HepG2 (cell line): ENCODE data around the gene DRD3. TPM values are rescaled to one million over a fixed set of nuclear protein-coding genes. Genes with fewer than 3 reads are reported as not detected.

Source experiments
- ATAC-seq: fragments of 200-7000 bp; cut with Tn5 transposase; 3 replicates; pipeline ENCODE4 v1.9.1; 2020; ENCODE audit warnings: mild to moderate bottlenecking, moderate library complexity
- BruUV-seq: library from RNA; stranded (reverse); fragments of 400-500 nt; replicated peaks from 2 replicates; lab custom pipeline; 2021; lab: Mats Ljungman, UMichigan
- CTCF ChIA-PET: fragments of 300-600 bp; formaldehyde crosslinking; extraction: SDS; loops from one replicate; lab custom pipeline; 2021; ENCODE audit warnings: low total read pairs, inconsistent platforms, low intra/inter-chr PET ratio; lab: Yijun Ruan, JAX
- POLR2A ChIA-PET: fragments of 350-600 bp; sonication (Branson Sonifier 250); formaldehyde crosslinking; loops from one replicate; lab custom pipeline; 2020; ENCODE audit warnings: antibody characterized with exemption, inconsistent platforms; lab: Yijun Ruan, JAX
- DNase-seq: peaks from one replicate; pipeline ENCODE4 v3.0.0-alpha.2; 2015; ENCODE audit warnings: low spot score
- FAIRE-seq: peaks from 3 replicates; lab custom pipeline; 2011; peaks lifted over from hg19 to GRCh38; lab: Jason Lieb, UNC
- H2AFZ ChIP-seq: one replicate; pipeline ENCODE4 v1.6.1; 2011; ENCODE audit warnings: low read length, inconsistent platforms
- H3K27ac ChIP-seq: fragments of 300-600 bp; 3 replicates; pipeline ENCODE4 v1.8.0; 2011; ENCODE audit warnings: mixed run types, mild to moderate bottlenecking, mixed read lengths, low read length, inconsistent platforms; ENCODE audit not compliant: insufficient read depth; ENCODE audit errors: extremely low read length
- H3K27me3 ChIP-seq, 2 experiments: fragments of 200-600 bp in 1 of 2; 2 replicates in 1 of 2; 3 replicates in 1 of 2; pipeline versions ENCODE4 v1.6.0 to v1.8.0; 2011; ENCODE audit warnings: low read length in 2 of 2, mild to moderate bottlenecking in 2 of 2, moderate library complexity in 2 of 2, inconsistent platforms in 1 of 2; ENCODE audit not compliant: insufficient read depth in 2 of 2, control insufficient read depth in 1 of 2
- H3K36me3 ChIP-seq, 2 experiments: fragments of 200-600 bp in 1 of 2; replicated peaks in 1 of 2; 2 replicates in 1 of 2; 3 replicates in 1 of 2; pipeline versions ENCODE4 v1.5.1 to v1.8.0; 2011; ENCODE audit warnings: low read length in 2 of 2, inconsistent platforms in 1 of 2; ENCODE audit not compliant: insufficient read depth in 2 of 2, control insufficient read depth in 1 of 2
- H3K4me1 ChIP-seq: 2 replicates; pipeline ENCODE4 v1.5.1; 2012; ENCODE audit warnings: low read length, inconsistent platforms; ENCODE audit not compliant: insufficient read depth
- H3K4me2 ChIP-seq: 2 replicates; pipeline ENCODE4 v1.6.0; 2011; ENCODE audit warnings: low read depth, low read length, inconsistent platforms
- H3K4me3 ChIP-seq, 3 experiments: fragments of 200-600 bp in 1 of 3; sonication (generic), shearing (Covaris generic) in 1 of 3; replicated peaks in 1 of 3; 2 replicates each; pipeline ENCODE4 v1.5.1; 2011 to 2016; ENCODE audit warnings: low read length in 3 of 3, inconsistent platforms in 2 of 3, low read depth in 2 of 3, mild to moderate bottlenecking in 2 of 3, control low read depth in 1 of 3, mixed read lengths in 1 of 3; ENCODE audit not compliant: insufficient read depth in 1 of 3
- H3K79me2 ChIP-seq: one replicate; pipeline ENCODE4 v1.6.1; 2011; ENCODE audit warnings: low read length, inconsistent platforms; ENCODE audit not compliant: insufficient read depth
- H3K9ac ChIP-seq: 2 replicates; pipeline ENCODE4 v1.6.0; 2011; ENCODE audit warnings: mild to moderate bottlenecking, low read depth, low read length, inconsistent platforms; ENCODE audit not compliant: insufficient read depth
- H3K9me3 ChIP-seq: 2 replicates; pipeline ENCODE4 v1.5.1; 2012; ENCODE audit warnings: mild to moderate bottlenecking, low read length
- H4K20me1 ChIP-seq: 2 replicates; pipeline ENCODE4 v1.6.0; 2011; ENCODE audit warnings: inconsistent platforms, mild to moderate bottlenecking, low read length, moderate library complexity; ENCODE audit not compliant: insufficient read depth
- AHDC1 ChIP-seq: sonication (generic); formaldehyde crosslinking; IDR thresholded peaks from 2 replicates; pipeline ENCODE4 v1.5.1; 2020; ENCODE audit warnings: mild to moderate bottlenecking, missing genetic modification reagents, borderline replicate concordance
- ARNT ChIP-seq: fragments of 450-650 bp; IDR thresholded peaks from 2 replicates; pipeline ENCODE4 v1.6.1; 2017
- ATF7 ChIP-seq, 2 experiments: fragments of 450-650 bp in 1 of 2; sonication (generic) in 1 of 2; formaldehyde crosslinking in 1 of 2; IDR thresholded peaks; 2 replicates each; pipeline versions ENCODE4 v1.4.0 to v1.6.1; 2016 to 2020; ENCODE audit warnings: antibody characterized with exemption in 1 of 2, mild to moderate bottlenecking in 1 of 2, missing genetic modification reagents in 1 of 2
- CREB1 ChIP-seq, 2 experiments: fragments of 450-650 bp in 1 of 2; IDR thresholded peaks; 2 replicates each; pipeline ENCODE4 v1.6.1; 2016 to 2017; ENCODE audit warnings: control low read depth in 1 of 2, mild to moderate bottlenecking in 1 of 2, missing compliant biosample characterization in 1 of 2, missing genetic modification characterization in 1 of 2
- JUND ChIP-seq: sonication (generic); formaldehyde crosslinking; IDR thresholded peaks from 2 replicates; pipeline ENCODE4 v1.8.0; 2022; ENCODE audit warnings: mild to moderate bottlenecking, missing genetic modification reagents
- MYNN ChIP-seq: sonication (generic); formaldehyde crosslinking; IDR thresholded peaks from 2 replicates; pipeline ENCODE4 v1.4.0; 2020; ENCODE audit warnings: mild to moderate bottlenecking, low read depth, missing genetic modification reagents
- RFX1 ChIP-seq: fragments of 450-650 bp; IDR thresholded peaks from 2 replicates; pipeline ENCODE4 v1.6.1; 2017
- SPEN ChIP-seq: sonication (generic); formaldehyde crosslinking; IDR thresholded peaks from 2 replicates; pipeline ENCODE4 v1.5.1; 2020; ENCODE audit warnings: low read depth, mild to moderate bottlenecking, missing genetic modification reagents
- TBL1XR1 ChIP-seq: fragments of 150-350 bp; IDR thresholded peaks from 2 replicates; pipeline ENCODE4 v1.6.1; 2014; ENCODE audit warnings: borderline replicate concordance, low read length; ENCODE audit not compliant: partially characterized antibody
- THYN1 ChIP-seq: sonication (generic); formaldehyde crosslinking; IDR thresholded peaks from 2 replicates; pipeline ENCODE4 v1.8.1; 2023; ENCODE audit warnings: low read depth, mild to moderate bottlenecking, moderate library complexity, missing genetic modification reagents, borderline replicate concordance
- U2AF2 ChIP-seq: fragments of 200-400 bp; formaldehyde crosslinking; IDR thresholded peaks from 2 replicates; pipeline ENCODE4 v1.6.1; 2017; ENCODE audit warnings: low read depth, mild to moderate bottlenecking, low read length
- ZNF570 ChIP-seq: sonication (generic); formaldehyde crosslinking; IDR thresholded peaks from 2 replicates; pipeline ENCODE4 v1.4.0; 2020; ENCODE audit warnings: mild to moderate bottlenecking, missing genetic modification reagents, borderline replicate concordance
- WGBS: methylation state at CpG from one replicate; pipeline ENCODE4 v1.1.6; 2017; ENCODE audit warnings: low lambda C conversion rate; 5-methylcytosine and 5-hydroxymethylcytosine counted together
- in situ Hi-C: cut with HindIII; loops from 2 replicates; pipeline ENCODE4 v1.10.0; 2017; ENCODE audit warnings: low pct_unique_long_range_greater_than_20kb; ENCODE audit not compliant: extremely low pct_ligation_motif_present
- intact Hi-C: fragments of 100-400 bp; cut with micrococcal nuclease; formaldehyde crosslinking; loops from one replicate; pipeline ENCODE4 v1.10.0; 2022; ENCODE audit not compliant: unreplicated experiment
- polyA plus RNA-seq, 8 experiments: library from polyadenylated mRNA; depleted of rRNA in 3 of 8; stranded (reverse) in 7 of 8; unstranded in 1 of 8; fragments of >200 nt; fragmentation: Illumina TruSeq in 4 of 8; extraction: Trizol in 4 of 8; gene quantifications; 2 replicates each; pipeline versions ENCODE4 v1.2.1 to v1.2.3, GENCODE V29; 2011 to 2016; ENCODE audit warnings: low read depth in 4 of 8, missing spikeins in 1 of 8, mixed read lengths in 1 of 8; ENCODE audit not compliant: insufficient read depth in 1 of 8
- total RNA-seq, 5 experiments: library from RNA; depleted of rRNA; stranded (reverse); fragments of >200 nt; fragmentation: Illumina TruSeq; extraction: Trizol; gene quantifications; 2 replicates each; pipeline ENCODE4 v1.2.3, GENCODE V29; 2016; ENCODE audit warnings: low read depth in 1 of 5

Gene DRD3
- total and polyA plus RNA-seq, 2 of the 13 experiments (the other 11 are each of a cell fraction or from before 2014, with no cell fraction given): not detected

GRCh38 chr3:114127517-114127916 lies 51.3 kb downstream of the DRD3 start:
- Histone ChIP-seq H3K4me3 (no peak overlapping the region), H3K9ac (no peak overlapping the region), H2AFZ (no peak overlapping the region), H3K27me3 (no peaks in the 10 kb centered on the region; a peak in 1 of 5 replicates), H3K4me2 (no peak overlapping the region), H4K20me1 (no peaks in the 10 kb centered on the region), H3K79me2 (no peaks in the 10 kb centered on the region), H3K4me1 (no peaks in the 10 kb centered on the region), H3K36me3 (no peaks in the 10 kb centered on the region), H3K27ac (no peak overlapping the region)
- POLR2A ChIA-PET: no interaction called here
- DNase-seq (no peak), FAIRE-seq (no peak), ATAC-seq (no peak)
- in situ Hi-C loops: no loop called here
- intact Hi-C loops: no loop called here
- BruUV-seq: no TSS peak
- 15% methylated on average over 3 of the region's 3 CpGs for WGBS
- TF ChIP-seq ARNT: no peak
- no peak for TF ChIP-seq ZNF570 (CRISPR knock-in tag)
- no peak for TF ChIP-seq MYNN
- no peak for TF ChIP-seq U2AF2
- TF ChIP-seq RFX1: no peak
- no peak for TF ChIP-seq THYN1 (CRISPR knock-in tag)
- no peak for TF ChIP-seq TBL1XR1
- TF ChIP-seq JUND: no peak
- TF ChIP-seq SPEN: no peak
- no peak for TF ChIP-seq AHDC1 (CRISPR knock-in tag)
- peak; percentile 37; the same call in 1 of the 2 replicates for TF ChIP-seq CREB1 (IDR thresholded peaks at IDR 0.05)
- TF ChIP-seq CREB1 (CRISPR knock-in tag; IDR thresholded peaks at IDR 0.05): no peak
- TF ChIP-seq ATF7 (IDR thresholded peaks at IDR 0.05): peak; percentile 54; the same call in 1 of the 2 replicates
- TF ChIP-seq ATF7 (CRISPR knock-in tag; IDR thresholded peaks at IDR 0.05): no peak
- TF ChIP-seq, all 625 proteins: peak for 2
- CTCF ChIA-PET: no interaction called here
- no peaks in the 10 kb centered on the region for H3K9me3 ChIP-seq
